22Rv1 (cell line): ENCODE measurements around the gene NADK2.
"Not testable (repeated sequence)": the region's sequence is repeated elsewhere in the genome, so short reads cannot be mapped to it uniquely, and the experiment has no call there.

Source experiments
- ZFX ChIP-seq: fragments of 450-650 bp; IDR thresholded peaks from 2 replicates; pipeline ENCODE4 v1.6.1; 2017; ENCODE audit warnings: antibody characterized with exemption, borderline replicate concordance
- TF ChIP-seq, protein P1 (sequence below): fragments of 450-650 bp; IDR thresholded peaks from 2 replicates; pipeline ENCODE4 v1.5.1; 2017; ENCODE audit warnings: mild to moderate bottlenecking

DNA sequence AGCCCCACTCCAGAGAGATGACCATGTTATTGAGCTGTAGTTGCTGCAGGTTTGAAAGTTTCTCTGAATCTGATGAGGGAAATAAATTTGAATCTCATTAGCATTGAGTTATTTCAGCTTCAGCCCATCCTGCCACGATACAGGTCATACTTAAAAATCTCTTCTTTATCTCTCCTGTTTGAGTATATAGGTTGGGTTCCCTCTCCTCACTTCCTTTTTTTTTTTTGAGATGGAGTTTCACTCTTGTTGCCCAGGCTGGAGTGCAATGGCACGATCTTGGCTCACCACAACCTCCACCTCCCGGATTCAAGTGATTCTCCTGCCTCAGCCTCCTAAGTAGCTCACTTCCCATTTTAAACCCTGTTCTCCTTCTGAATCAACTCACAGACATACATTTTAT, 42.0 kb upstream of the NADK2 start:
- TF ChIP-seq, protein P1, sequence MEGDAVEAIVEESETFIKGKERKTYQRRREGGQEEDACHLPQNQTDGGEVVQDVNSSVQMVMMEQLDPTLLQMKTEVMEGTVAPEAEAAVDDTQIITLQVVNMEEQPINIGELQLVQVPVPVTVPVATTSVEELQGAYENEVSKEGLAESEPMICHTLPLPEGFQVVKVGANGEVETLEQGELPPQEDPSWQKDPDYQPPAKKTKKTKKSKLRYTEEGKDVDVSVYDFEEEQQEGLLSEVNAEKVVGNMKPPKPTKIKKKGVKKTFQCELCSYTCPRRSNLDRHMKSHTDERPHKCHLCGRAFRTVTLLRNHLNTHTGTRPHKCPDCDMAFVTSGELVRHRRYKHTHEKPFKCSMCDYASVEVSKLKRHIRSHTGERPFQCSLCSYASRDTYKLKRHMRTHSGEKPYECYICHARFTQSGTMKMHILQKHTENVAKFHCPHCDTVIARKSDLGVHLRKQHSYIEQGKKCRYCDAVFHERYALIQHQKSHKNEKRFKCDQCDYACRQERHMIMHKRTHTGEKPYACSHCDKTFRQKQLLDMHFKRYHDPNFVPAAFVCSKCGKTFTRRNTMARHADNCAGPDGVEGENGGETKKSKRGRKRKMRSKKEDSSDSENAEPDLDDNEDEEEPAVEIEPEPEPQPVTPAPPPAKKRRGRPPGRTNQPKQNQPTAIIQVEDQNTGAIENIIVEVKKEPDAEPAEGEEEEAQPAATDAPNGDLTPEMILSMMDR: not testable (repeated sequence)
- not testable (repeated sequence) for TF ChIP-seq ZFX
